PFSK-1 (cell line): ENCODE data around the gene SDCCAG8.

ENCODE experiments used
- REST ChIP-seq, 2 experiments: IDR thresholded peaks; 2 replicates each; pipeline versions ENCODE4 v1.6.1 to v1.8.0; 2011 to 2012; ENCODE audit warnings: low read depth in 2 of 2, low read length in 2 of 2, control low read depth in 1 of 2, inconsistent platforms in 1 of 2, mild to moderate bottlenecking in 1 of 2, moderate library complexity in 1 of 2; ENCODE audit not compliant: insufficient read depth in 1 of 2
- TAF1 ChIP-seq: IDR thresholded peaks from 2 replicates; pipeline ENCODE4 v1.6.1; 2012; ENCODE audit warnings: low read length, control low read depth, borderline replicate concordance; ENCODE audit not compliant: insufficient read depth

GRCh38 chr1:243447347-243447746 lies 191.5 kb downstream of the SDCCAG8 start:
- TF ChIP-seq TAF1: no peak
- TF ChIP-seq REST (IDR thresholded peaks at IDR 0.05; ENCODE audit: insufficient read depth in 1 of 2, low read depth in 2 of 2, low read length in 2 of 2): no peak
